Dedifferentiated amniotic fluid mesenchymal stem cell (primary cell): ENCODE data around the gene CLCNKA.
"Not testable (repeated sequence)": the region's sequence is repeated elsewhere in the genome, so short reads cannot be mapped to it uniquely, and the experiment has no call there.

Source experiments
- DNase-seq: peaks from one replicate; pipeline ENCODE4 v3.0.0-alpha.2; 2016; ENCODE audit errors: extremely low spot score

The CLCNKA gene

GRCh38 chr1:16017461-16018303, 4.2 kb upstream of the CLCNKA start, which contains the start of gene HSPB7:
Gene HSPB7 (minus strand): TSS chr1:16018043. CDS start chr1:16017963, 80 bp downstream.
- DNase-seq = peak; percentile 88

- DNase-seq = no peak
These were observed 3.5 kb upstream of the CLCNKA start for GRCh38 chr1:16018308-16018707.

- DNase-seq = no peak
These were observed 2.8 kb upstream of the CLCNKA start for GRCh38 chr1:16018749-16019643.

GRCh38 chr1:16019644-16020277, 2.1 kb upstream of the CLCNKA start:
- DNase-seq = no peak

GRCh38 chr1:16020325-16020724, 1.5 kb upstream of the CLCNKA start:
- DNase-seq = no peak

- DNase-seq = not testable (repeated sequence)
These were observed 958 bp upstream of the CLCNKA start for GRCh38 chr1:16020878-16021277.

GRCh38 chr1:16022393-16022792, 557 bp downstream of the CLCNKA start:
- no peak for DNase-seq

GRCh38 chr1:16023050-16023653, 1.3 kb downstream of the CLCNKA start:
- DNase-seq = no peak

- not testable (repeated sequence) for DNase-seq
These were observed 4.5 kb downstream of the CLCNKA start for GRCh38 chr1:16026302-16026701.

GRCh38 chr1:16026723-16027484, 5.1 kb downstream of the CLCNKA start:
- DNase-seq = no peak

GRCh38 chr1:16028237-16029002, 6.6 kb downstream of the CLCNKA start:
- no peak for DNase-seq

- DNase-seq = not testable (repeated sequence)
These were observed 7.1 kb downstream of the CLCNKA start for GRCh38 chr1:16029003-16029268.

GRCh38 chr1:16029288-16029687, 7.5 kb downstream of the CLCNKA start:
- no peak for DNase-seq

- no peak for DNase-seq
These were observed 9.7 kb downstream of the CLCNKA start for GRCh38 chr1:16031551-16031950.

GRCh38 chr1:16032388-16033102, 10.7 kb downstream of the CLCNKA start:
- DNase-seq = peak; percentile 77

- not testable (repeated sequence) for DNase-seq
These were observed 11.3 kb downstream of the CLCNKA start for GRCh38 chr1:16033103-16033632.

GRCh38 chr1:16036461-16036860, 14.6 kb downstream of the CLCNKA start:
- DNase-seq = not testable (repeated sequence)

- no peak for DNase-seq
These were observed 16.7 kb downstream of the CLCNKA start for GRCh38 chr1:16038620-16038912.

GRCh38 chr1:16039871-16040270, 18.0 kb downstream of the CLCNKA start:
- not testable (repeated sequence) for DNase-seq

- DNase-seq = no peak
These were observed 19.4 kb downstream of the CLCNKA start for GRCh38 chr1:16041200-16041599.
